Prostate gland (tissue), 2 donors: Measurements from ENCODE around the gene ZNF423.

ENCODE experiments used
- POLR2A ChIP-seq: fragments of 450-650 bp; IDR thresholded peaks from one replicate; pipeline ENCODE4 v1.6.1; 2016; ENCODE audit warnings: antibody characterized with exemption, mild to moderate bottlenecking
- POLR2AphosphoS5 ChIP-seq: sonication (generic); formaldehyde crosslinking; IDR thresholded peaks from one replicate; pipeline ENCODE4 v1.6.1; 2017; ENCODE audit warnings: antibody characterized with exemption
- TF ChIP-seq, protein P1 (sequence below), 4 experiments: fragments of 200-600 bp in 2 of 4; fragments of 450-650 bp in 2 of 4; sonication (generic) in 2 of 4; IDR thresholded peaks; 1 replicate in 3 of 4; 2 replicates in 1 of 4; pipeline ENCODE4 v1.5.1; 2016 to 2019; ENCODE audit warnings: antibody characterized with exemption in 4 of 4, mild to moderate bottlenecking in 2 of 4, moderate library complexity in 2 of 4

DNA sequence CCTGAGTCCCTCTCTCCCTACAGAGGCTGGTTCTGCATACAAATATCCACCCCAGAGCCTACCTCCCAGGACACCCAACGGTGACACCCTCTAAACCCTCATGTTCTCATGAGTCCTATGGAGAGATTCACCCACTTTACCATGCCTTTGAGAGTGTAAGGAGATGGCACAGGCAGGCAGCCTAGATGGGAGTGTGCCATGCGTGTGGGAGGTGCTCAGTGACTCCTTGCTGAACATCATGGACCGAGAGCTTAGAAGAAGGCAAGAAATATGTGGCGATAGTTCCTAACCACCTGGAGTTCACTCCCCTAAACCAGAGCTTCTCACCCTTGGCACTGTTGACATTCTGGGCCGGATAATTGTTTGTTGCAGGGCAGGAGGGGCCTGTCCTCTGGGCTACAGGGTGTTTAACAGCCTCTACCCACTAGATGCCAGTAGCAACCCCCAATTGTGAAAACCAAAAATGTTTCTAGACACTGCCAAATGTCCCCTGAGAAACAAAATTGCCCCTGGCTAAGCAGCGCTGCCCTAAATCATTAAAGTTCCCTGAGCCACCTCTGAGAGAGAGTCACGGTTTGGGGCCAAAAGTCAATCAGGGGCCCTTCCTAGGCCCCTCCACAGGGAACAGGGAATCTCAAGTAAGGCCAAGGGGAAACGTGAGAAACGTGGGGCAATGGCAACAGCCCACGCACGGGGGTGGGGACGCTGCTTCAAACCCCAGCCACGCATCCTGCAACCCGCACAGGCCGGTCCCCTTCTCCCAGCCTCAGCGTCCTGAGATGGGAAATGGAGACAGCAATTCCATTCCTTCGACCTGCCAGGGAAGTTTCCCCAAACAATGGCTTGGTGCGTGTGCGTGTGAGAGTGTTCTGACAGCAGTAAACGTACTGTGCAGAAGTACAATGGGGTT is 415.5 kb downstream of the ZNF423 start:
- TF ChIP-seq, protein P1, sequence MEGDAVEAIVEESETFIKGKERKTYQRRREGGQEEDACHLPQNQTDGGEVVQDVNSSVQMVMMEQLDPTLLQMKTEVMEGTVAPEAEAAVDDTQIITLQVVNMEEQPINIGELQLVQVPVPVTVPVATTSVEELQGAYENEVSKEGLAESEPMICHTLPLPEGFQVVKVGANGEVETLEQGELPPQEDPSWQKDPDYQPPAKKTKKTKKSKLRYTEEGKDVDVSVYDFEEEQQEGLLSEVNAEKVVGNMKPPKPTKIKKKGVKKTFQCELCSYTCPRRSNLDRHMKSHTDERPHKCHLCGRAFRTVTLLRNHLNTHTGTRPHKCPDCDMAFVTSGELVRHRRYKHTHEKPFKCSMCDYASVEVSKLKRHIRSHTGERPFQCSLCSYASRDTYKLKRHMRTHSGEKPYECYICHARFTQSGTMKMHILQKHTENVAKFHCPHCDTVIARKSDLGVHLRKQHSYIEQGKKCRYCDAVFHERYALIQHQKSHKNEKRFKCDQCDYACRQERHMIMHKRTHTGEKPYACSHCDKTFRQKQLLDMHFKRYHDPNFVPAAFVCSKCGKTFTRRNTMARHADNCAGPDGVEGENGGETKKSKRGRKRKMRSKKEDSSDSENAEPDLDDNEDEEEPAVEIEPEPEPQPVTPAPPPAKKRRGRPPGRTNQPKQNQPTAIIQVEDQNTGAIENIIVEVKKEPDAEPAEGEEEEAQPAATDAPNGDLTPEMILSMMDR (IDR thresholded peaks at IDR 0.05) = no peak
- TF ChIP-seq POLR2A (no peak), POLR2AphosphoS5 (no peak)
